Stimulated activated CD8-positive, alpha-beta memory T cell treated with anti-CD3 and anti-CD28 coated beads, Interleukin-15, amount 100 ng/mL, for 48 hours (primary cell): ENCODE measurements around the gene PLA2G5.
"Not testable (repeated sequence)": the region's sequence is repeated elsewhere in the genome, so short reads cannot be mapped to it uniquely, and the experiment has no call there.

Source experiments
- DNase-seq, 2 donors: peaks; one replicate each; pipeline ENCODE4 v3.0.0-alpha.2; 2020; ENCODE audit warnings: low read depth in 2 of 2

PLA2G5 gene

GRCh38 chr1:20119347-20119746 is 49.4 kb downstream of the PLA2G5 start, which contains the start of gene PLA2G2D:
TSS of gene PLA2G2D (minus strand) at chr1:20119536. CDS start at chr1:20119498, 38 bp downstream.
- no peak for DNase-seq

- no peak for DNase-seq
Observed at GRCh38 chr1:20120796-20121195, 50.8 kb downstream of the PLA2G5 start.

- no peak for DNase-seq
Observed at GRCh38 chr1:20123722-20124455, 53.9 kb downstream of the PLA2G5 start.

GRCh38 chr1:20124456-20125057 is 54.6 kb downstream of the PLA2G5 start:
- no peak for DNase-seq

GRCh38 chr1:20125100-20125499 is 55.1 kb downstream of the PLA2G5 start:
- DNase-seq = no peak

- DNase-seq = no peak
Observed at GRCh38 chr1:20126041-20126805, 56.2 kb downstream of the PLA2G5 start.

- DNase-seq = no peak
Observed at GRCh38 chr1:20126806-20127440, 56.9 kb downstream of the PLA2G5 start.

GRCh38 chr1:20130518-20130917 is 60.5 kb downstream of the PLA2G5 start:
- DNase-seq = not testable (repeated sequence)

- DNase-seq = no peak
Observed at GRCh38 chr1:20134995-20135394, 65.0 kb downstream of the PLA2G5 start.

GRCh38 chr1:20136249-20136648 is 66.3 kb downstream of the PLA2G5 start:
- DNase-seq = no peak

- DNase-seq = no peak
Observed at GRCh38 chr1:20137055-20137454, 67.1 kb downstream of the PLA2G5 start.

GRCh38 chr1:20137604-20138003 is 67.6 kb downstream of the PLA2G5 start:
- no peak for DNase-seq

- no peak for DNase-seq
Observed at GRCh38 chr1:20138346-20138745, 68.4 kb downstream of the PLA2G5 start.

- DNase-seq = no peak
Observed at GRCh38 chr1:20138961-20139550, 69.1 kb downstream of the PLA2G5 start, which contains the start of gene PLA2G2F. TSS of gene PLA2G2F (plus strand) at chr1:20139323. CDS start at chr1:20139428, 105 bp downstream.

GRCh38 chr1:20139776-20140612 is 70.0 kb downstream of the PLA2G5 start:
- no peak for DNase-seq

- no peak for DNase-seq
Observed at GRCh38 chr1:20141001-20141400, 71.0 kb downstream of the PLA2G5 start.

- no peak for DNase-seq
Observed at GRCh38 chr1:20141466-20141865, 71.5 kb downstream of the PLA2G5 start.
